GM13977 (cell line): ENCODE measurements around the gene NAP1L4.
"Not testable (repeated sequence)": the region's sequence is repeated elsewhere in the genome, so short reads cannot be mapped to it uniquely, and the experiment has no call there.

Experiments
- DNase-seq: peaks from one replicate; pipeline ENCODE4 v3.0.0; 2012; ENCODE audit warnings: low spot score
- CTCF ChIP-seq: IDR thresholded peaks from 2 replicates; pipeline ENCODE4 v1.5.1; 2012; ENCODE audit warnings: mild to moderate bottlenecking, control low read depth; ENCODE audit not compliant: insufficient read depth; ENCODE audit errors: extremely low read depth, missing control alignments
- in situ Hi-C: fragments of 300-500 bp; cut with MboI; formaldehyde crosslinking; loops from one replicate; pipeline ENCODE4 v1.12.0; 2022; ENCODE audit warnings: low sequenced_read_pairs, low pct_unique_long_range_greater_than_20kb, mixed read lengths, inconsistent platforms; ENCODE audit not compliant: unreplicated experiment

Gene NAP1L4

GRCh38 chr11:2910401-2910955 is 81.7 kb downstream of the NAP1L4 start:
- in situ Hi-C loops = no loop called here
- DNase-seq = peak; percentile 38
- TF ChIP-seq CTCF = no peak

GRCh38 chr11:2909133-2909902 is 82.8 kb downstream of the NAP1L4 start:
- in situ Hi-C loops = no loop called here
- no peak for DNase-seq
- no peak for TF ChIP-seq CTCF

GRCh38 chr11:2908130-2908529 is 84.0 kb downstream of the NAP1L4 start:
- in situ Hi-C loops = no loop called here
- DNase-seq = no peak
- no peak for TF ChIP-seq CTCF

- DNase-seq, in situ Hi-C loops: not testable (repeated sequence)
These were observed 86.8 kb downstream of the NAP1L4 start for GRCh38 chr11:2905299-2905698.

DNA sequence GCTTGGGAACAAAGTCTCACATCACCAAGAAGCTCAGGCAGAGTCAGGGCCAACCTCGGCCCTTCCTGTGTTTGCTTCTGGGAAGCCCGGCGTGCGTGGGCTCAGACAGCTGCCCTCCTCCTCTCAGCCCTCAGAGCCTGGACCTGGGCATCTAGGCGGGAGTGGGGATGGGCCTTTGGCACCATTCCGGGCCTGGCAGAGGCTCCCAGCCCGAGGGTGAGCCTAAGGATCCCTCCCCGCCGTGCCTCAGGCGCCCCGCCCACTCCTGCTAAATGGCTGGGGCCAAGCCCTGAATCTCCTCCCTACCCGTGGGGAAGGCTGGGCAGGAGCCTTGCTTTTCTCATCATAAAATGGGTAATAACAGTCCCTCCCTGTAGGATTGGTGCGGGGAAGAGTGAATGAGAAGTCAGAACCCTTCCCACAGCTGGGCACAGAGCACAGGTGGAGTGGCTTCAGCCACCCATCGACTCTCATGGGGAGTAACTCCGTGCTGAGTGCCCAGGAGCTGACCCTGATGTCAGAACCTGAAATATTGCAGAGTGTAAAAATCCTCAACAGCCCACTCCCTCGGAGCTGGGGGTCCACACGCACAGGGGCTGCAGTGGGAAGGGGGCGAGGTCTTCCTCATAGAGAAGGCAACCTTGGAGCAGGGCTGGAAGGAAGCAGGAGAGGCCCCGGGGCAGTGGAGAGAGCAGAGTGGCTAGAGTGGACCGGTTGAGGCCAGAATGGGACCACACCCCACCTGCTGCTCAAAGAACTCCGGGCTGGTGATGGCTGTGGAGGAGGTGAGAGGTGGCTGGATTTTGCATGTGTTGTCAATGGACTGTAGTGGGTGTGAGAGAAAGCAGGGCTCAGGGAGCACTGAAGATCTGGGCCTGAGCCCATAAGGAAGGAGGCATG is 87.7 kb downstream of the NAP1L4 start:
- in situ Hi-C loops = no loop called here
- no peak for TF ChIP-seq CTCF
- no peak for DNase-seq

GRCh38 chr11:2903672-2904011 is 88.5 kb downstream of the NAP1L4 start:
- DNase-seq = no peak
- in situ Hi-C loops = no loop called here
- no peak for TF ChIP-seq CTCF
